HG02759 (cell line): ENCODE measurements around the gene CBX8.
"Not testable (repeated sequence)": the region's sequence is repeated elsewhere in the genome, so short reads cannot be mapped to it uniquely, and the experiment has no call there.

Source experiments
- ATAC-seq: cut with Tn5 transposase; IDR thresholded peaks from one replicate; pipeline ENCODE4 v1.9.1; 2021; ENCODE audit warnings: mild to moderate bottlenecking, moderate library complexity; ENCODE audit not compliant: unreplicated experiment

The CBX8 gene

DNA sequence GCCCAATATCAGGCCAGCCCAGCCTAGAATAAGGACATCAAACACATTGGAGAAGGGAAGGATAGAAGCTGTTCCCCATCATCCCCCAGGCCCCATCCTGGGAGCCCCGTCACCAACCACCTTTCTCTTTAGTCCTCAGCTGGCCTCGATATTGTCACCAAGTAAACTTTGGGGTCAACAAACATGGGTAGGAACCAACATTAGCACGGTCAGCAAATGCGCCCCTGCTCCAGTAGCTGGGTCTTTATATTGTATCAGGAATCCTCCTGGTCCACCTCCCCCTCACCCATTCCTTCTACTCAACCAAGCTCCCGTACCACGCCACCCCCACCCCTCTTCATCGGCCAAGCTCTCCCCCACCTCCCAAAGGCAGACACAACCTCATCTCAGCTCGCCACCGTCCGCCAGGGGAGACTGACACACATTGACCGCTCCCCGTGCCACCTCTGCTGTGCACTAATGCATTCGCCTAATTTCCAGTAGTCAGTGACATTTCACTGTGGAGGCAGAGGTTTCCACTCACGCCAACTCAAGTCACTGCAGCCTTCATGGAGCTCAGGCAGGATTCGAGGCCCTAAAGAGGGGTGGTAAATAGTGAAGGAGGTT is 39.6 kb downstream of the CBX8 start:
- ATAC-seq, result no peak

DNA sequence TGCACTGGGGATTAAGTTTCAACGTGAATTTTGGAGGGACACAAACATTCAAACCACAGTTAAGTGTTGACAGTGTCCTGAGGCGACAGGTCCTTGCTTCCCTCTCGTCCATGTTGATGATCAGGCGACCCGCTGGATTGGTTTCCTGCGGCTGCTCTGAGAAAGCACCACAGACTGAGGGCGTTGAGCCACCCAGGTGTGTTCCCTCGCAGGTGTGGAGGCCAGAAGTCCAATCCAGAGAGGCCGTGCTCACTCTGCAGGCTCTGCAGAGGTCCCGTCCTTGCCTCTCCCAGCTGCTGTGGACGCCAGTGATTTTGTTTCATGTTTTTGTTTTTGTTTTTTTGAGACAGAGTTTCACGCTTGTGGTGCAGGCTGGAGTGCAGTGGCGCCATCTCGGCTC is 41.3 kb downstream of the CBX8 start:
- ATAC-seq, result no peak

DNA sequence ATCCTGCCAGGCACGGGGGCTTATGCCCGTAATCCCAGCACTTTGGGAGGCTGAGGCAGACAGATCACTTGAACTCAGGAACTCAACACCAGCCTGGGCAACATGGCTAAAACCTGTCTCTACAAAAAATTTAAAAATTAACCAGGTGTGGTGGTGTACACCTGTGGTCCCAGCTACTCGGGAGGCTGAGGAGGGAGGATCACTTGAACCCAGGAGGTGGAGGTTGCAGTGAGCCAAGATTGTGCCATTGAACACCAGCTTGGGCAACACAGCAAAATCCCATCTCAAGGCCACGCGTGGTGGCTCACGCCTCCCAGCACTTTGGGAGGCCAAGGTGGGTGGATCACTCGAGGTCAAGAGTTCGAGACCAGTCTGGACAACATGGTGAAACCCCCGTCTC is 42.0 kb downstream of the CBX8 start:
- not testable (repeated sequence) for ATAC-seq

DNA sequence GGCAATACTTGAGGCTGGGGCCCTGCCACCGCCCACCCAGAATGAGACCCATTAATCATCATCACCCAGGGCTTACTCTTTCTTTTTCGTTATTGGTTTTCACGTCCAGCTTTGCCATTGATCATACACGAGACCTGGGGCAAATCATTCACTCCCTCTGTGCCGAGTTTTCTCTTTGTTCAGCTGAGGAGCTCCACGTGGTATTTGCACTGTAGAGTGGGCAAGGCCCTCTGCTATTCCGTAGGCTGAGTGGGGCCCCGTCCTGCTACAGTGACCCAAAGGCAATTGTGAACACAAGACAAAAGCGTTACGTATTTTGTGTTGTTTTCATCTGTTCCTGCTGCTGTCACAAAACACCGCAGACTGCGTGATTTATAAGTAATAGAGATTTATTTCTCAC is 42.5 kb downstream of the CBX8 start:
- ATAC-seq, result no peak

DNA sequence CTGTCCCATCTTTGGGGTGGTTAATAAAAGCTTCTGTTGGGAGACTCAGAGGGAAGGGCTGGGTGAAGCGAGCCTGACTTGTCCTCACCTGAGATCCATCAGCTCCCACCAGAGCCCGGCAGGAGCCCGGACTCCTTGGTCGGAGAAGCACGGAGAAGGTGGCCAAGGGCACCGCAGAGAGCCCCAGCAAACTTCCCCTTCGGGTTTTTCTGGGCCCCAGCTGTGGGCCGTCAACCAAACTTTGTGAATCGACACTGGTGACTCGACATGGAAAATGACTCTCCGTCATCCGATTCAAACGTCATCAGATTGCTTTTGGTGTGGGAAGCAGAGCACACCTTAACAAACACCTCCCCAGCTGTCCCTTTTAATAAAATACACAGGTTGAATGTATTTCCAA is 44.7 kb downstream of the CBX8 start:
- no peak for ATAC-seq

DNA sequence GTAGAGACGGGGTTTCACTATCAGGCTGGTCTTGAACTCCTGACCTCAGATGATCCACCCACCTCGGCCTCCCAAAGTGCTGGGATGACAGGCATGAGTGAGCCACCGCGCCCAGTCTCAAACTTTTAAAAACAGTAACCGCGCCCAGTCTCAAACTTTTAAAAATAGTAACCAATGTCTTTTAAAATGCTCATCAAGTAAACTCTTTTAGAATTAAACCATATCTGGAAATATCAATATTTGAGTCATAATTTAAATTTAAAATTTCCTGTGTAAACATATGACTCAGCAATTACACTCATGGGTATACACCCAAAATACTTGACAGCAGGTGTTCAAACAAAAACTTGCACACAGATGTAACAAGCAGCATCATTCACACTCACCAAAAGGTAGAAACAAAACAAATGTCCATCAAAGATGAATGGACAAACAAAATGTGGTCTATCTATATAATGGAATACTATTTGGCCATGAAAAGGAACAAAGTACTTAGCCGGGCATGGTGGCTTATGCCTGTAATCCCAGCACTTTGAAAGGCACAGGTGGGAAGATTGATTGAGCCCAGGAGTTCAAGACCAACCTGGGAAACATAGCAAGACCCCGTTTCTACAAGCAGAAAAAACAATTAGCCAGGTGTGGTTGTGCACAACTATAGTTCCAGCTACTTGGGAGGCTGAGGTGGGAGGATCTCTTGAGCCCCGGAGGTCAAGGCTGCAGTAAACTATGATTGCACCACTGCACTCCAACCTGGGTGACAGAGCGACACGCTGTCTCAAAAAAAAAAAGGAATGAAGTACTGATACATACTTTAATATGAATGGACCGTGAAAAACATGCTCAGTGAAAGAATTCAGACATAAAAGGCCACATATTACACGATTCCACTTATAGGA is 46.0 kb downstream of the CBX8 start:
- no peak for ATAC-seq

DNA sequence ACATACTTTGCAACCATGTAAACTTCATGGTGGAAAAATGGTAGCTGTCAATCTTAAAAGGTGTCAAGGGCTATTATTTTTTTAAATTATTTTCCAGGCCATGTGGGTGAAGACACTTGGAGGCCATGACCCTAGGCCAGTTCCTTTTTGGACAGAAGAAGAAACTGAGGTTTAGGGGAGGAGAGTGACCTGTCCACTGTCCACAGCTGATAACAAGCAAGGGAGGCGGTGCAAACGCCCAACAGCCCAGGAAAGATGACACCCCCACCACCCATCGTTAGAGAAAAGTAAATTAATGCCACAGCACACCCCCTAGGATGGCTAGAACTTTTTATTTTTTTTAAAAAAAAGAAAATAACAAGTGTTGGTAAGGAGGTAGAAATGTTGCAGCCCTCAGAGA is 46.9 kb downstream of the CBX8 start:
- ATAC-seq, result no peak

DNA sequence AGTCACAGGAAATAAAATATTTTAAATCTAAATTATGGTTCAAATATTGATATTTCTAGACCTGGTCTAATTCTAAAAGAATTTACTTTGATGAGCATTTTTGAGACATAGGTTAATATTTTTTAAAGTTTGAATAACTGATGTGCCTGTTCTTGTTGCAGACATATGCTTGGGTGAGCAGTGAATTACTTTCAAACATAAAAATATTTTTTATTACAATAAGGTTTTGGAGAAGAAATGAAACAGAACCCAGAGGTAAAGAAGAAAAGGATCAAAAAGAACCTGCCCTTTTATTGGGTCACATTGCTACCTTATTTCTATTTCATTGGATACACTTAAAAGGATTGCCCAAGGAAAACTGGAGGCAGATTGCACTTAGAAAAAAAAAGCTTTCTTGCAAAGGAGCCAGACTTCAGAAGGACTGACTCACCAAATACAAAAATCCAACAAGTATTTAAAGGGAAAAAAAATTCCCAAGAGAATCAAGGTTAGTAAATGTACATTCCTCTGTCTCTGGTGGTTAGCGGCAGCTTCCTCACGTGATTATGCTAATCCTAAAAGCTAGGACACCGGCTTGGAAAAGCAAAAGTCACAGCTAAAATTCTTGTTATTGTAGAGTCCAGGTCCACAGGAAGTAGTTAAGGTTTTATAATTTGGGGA is 47.6 kb downstream of the CBX8 start:
- no peak for ATAC-seq

DNA sequence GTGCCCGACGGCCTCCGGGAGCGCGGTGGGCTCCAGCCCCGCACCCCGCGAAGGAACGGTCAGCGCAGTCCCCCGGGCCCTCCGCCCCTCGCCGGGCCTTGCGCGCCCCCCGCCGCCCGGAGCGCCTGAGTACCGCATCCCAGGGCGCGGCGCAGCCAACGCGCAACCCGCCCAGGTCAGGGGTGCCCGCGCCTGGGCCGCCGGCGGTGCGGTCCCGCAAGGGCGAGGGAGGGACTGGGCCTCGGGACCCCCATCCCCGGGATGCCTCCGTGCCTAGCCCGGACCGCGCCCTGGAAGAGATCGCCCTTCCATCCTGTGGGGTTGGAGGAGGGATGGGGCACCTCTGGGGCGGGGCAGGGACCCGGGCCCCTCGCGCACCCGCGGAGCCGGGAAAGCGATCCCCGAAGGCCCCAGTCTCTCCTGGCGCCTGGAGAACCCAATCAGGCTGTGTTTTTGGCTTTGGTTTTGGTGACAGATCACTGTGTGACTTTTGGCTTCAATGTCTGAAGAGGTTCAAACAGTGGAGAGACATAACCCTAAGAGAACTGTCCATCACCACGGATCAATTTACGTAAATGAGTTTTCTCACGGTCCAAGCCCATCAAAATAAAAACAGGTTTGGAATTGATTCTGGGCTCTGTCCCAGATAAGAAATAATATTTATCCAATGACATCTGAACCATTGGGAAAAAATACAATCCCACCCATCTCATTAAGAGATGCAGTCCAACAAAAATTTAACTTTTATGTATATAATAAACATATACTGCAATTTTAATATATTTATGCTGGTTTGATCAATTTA is 48.4 kb downstream of the CBX8 start:
- ATAC-seq, result no peak

DNA sequence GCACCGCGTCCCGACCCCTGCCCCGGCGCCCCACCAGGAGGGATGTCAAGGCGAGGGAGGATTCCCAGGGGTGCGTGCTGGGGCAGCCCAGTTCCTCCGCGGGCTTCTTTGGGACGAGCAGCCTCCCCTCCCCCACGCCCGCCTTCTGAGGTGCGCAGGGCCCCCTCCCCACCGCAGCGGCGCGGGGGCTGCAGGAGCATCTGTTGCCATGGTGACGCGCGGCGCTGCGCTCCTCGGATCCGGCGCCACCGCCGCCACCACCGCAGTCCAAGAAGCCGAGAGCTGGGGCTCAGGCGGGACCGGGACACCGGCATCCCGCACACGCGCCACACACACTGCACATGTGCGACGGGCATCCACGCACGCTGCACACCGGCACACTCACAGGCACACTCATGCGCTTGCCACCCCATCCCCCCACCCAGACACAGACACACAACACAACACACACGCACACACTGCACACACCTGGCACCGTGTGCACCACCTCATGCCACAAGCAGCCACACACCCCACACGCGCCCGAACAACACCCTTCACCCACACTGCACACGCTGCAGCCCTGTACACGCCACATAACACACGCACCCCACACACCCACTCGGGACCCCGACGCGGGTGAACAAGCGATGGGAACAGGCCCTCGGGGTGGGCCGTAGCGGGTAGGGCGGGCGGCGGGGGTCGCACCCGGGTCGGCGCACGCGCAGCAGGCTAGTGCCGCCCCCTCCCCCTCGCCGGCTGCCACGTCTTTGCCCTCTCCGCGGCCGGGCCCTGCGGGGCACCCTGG is 49.2 kb downstream of the CBX8 start:
- no peak for ATAC-seq

DNA sequence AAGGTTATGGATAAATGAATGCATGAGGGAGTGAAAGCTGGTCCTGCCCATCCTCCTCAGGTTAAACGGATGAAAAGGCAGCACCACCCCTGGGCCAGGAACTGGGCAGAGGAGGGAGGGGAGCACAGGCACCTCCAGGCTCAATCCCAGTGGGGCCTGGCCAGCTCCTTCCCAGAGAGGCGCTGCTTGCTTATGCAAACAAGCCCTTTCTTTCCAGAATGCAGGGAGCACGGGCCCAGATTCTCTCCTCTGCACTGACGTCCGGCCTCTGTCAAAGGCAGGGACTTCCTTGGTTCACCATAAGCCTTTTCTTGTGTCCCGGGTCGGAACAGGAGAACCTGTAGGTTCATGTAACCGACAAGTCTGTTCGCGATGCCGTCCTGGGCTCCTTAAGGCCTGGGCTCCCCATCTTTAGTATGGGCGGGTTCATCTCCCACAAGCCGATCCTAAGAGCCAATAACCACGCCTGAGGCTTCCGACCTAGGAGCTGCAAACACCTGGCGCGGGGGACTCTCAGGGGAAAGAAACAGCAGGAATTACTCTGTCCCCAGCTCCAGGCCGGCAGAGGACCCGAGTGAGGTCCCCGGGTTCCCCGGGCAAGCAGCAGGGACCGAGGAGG is 49.9 kb downstream of the CBX8 start:
- ATAC-seq, result no peak

DNA sequence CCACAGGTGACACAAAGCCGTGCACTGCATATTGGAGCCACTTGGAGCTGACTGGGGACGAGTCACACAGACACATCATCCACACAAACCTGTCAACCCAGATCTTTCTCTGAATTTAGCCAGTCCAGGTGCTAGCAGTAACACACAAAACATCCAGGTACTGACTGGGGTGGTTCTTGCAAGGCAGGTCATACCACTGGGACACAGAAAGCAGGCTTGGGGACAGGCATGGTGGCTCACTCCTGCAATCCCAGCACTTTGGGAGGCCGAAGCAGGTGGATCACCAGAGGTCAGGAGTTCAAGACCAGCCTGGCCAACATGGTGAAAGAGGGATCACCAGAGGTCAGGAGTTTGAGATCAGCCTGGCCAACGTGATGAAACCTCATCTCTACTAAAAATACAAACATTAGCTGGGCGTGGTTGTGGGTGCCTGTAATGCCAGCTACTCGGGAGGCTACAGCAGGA is 51.2 kb downstream of the CBX8 start:
- ATAC-seq, result no peak

DNA sequence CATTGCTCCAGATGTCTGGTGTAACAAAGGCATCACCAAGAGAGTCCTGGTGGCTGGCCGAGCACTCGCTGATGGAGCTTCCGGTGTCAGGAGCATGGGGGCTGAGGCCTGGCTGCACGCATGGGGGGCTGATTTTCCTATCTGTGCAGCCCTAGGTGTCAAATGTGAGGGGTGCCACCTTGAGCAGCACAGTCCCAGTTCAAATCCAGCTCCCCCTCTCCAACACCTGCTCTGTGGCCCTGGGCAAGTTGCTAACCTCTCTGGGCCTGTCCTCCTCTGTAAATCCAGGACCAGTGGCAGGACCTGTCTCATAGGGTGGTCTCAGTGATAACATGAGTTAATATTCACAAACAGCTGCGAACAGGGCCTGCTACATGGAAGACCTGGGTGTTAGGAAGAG is 53.3 kb downstream of the CBX8 start:
- ATAC-seq, result no peak

DNA sequence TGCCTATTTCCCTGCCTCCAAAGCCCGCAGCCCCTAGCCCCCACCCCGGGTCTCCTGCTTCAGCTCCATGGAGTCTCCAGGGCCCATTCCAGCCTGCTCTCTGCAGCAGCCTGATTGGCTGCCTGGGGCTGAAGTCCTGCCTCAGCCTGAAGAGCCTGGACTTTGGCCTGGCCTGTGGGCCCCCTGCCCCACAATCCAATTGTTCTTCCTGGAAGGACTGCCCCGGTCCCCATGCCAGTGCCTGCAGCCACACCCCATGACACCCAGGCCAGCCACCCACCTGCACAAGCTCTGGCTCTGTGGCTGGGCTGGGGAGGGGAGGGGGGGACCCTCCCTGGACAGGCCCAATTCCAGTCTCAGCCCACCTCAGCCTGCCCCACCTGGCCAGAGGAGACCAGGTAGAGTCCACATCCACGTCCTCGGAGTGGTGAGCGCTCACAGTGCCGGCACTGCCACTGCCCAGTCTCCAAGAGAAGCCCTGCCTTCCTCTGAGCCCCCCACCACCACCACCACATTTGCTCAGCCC is 53.9 kb downstream of the CBX8 start:
- no peak for ATAC-seq

DNA sequence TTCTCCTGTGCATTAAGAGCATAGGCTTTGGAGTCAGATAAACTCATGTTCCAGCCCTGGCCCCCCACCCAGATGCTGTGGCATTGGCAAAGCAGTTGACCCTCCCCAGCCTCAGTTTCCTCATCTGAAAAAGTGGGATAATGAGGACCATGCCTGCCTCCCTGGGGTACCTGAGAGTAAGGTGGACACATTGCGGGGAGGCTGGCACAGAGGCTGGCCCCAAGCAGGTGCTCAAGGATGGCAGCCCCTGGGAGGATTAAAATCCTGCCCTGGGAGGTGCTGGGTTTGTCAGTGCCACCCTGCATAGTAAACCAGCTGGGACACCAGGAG is 54.3 kb downstream of the CBX8 start:
- no peak for ATAC-seq
